NB4 (cell line): ENCODE data around the gene BICDL1.

Experiments used
- DNase-seq: peaks from one replicate; pipeline ENCODE4 v3.0.0; 2010; ENCODE audit warnings: low read depth
- H3K4me3 ChIP-seq: one replicate; pipeline ENCODE4 v1.5.1; 2011; ENCODE audit warnings: mild to moderate bottlenecking, low read depth, low read length, moderate library complexity
- CTCF ChIP-seq: IDR thresholded peaks from one replicate; pipeline ENCODE4 v1.5.1; 2012; ENCODE audit warnings: low read depth, low read length
- MAX ChIP-seq: IDR thresholded peaks from 2 replicates; pipeline ENCODE4 v1.6.1; 2011; ENCODE audit warnings: low read depth, low read length
- MYC ChIP-seq: IDR thresholded peaks from 2 replicates; pipeline ENCODE4 v1.6.1; 2011; ENCODE audit warnings: low read depth, low read length
- POLR2A ChIP-seq: IDR thresholded peaks from 2 replicates; pipeline ENCODE4 v1.6.1; 2011; ENCODE audit warnings: mild to moderate bottlenecking; ENCODE audit not compliant: insufficient read length; ENCODE audit errors: extremely low read depth

BICDL1 gene

GRCh38 chr12:119988472-119989360 lies at the start of gene BICDL1:
BICDL1 (plus strand) TSS chr12:119989236; CDS start chr12:119989869, 633 bp downstream.
- H3K4me3 ChIP-seq = no peak within 1 kb of the TSS
- TF ChIP-seq POLR2A (no peak), CTCF (peak; percentile 39), MAX (no peak), MYC (no peak)
- DNase-seq = peak; percentile 81

GRCh38 chr12:119940897-119941296 lies 48.1 kb upstream of the BICDL1 start:
- no peak overlapping the region for H3K4me3 ChIP-seq
- no peak for DNase-seq
- TF ChIP-seq MYC = no peak
- TF ChIP-seq POLR2A = no peak
- no peak for TF ChIP-seq MAX
- no peak for TF ChIP-seq CTCF

- TF ChIP-seq POLR2A = no peak
- DNase-seq = no peak
- H3K4me3 ChIP-seq = no peak overlapping the region
Measured at GRCh38 chr12:119942386-119942785, 46.6 kb upstream of the BICDL1 start.

GRCh38 chr12:119946213-119946612 lies 42.8 kb upstream of the BICDL1 start:
- H3K4me3 ChIP-seq = no peak overlapping the region
- DNase-seq = no peak
- no peak for TF ChIP-seq MAX
- no peak for TF ChIP-seq MYC
- no peak for TF ChIP-seq POLR2A
- TF ChIP-seq CTCF = no peak

GRCh38 chr12:119949145-119949544 lies 39.9 kb upstream of the BICDL1 start:
- H3K4me3 ChIP-seq = no peak overlapping the region
- no peak for DNase-seq
- TF ChIP-seq MYC = no peak
- TF ChIP-seq CTCF = no peak
- TF ChIP-seq POLR2A = no peak

GRCh38 chr12:119949594-119949993 lies 39.4 kb upstream of the BICDL1 start:
- TF ChIP-seq POLR2A (no peak), CTCF (no peak), MYC (no peak), MAX (no peak)
- DNase-seq = no peak
- no peak overlapping the region for H3K4me3 ChIP-seq
